ENCODE data around the gene ASTL. TPM values are rescaled to one million over a fixed set of nuclear protein-coding genes. Genes with fewer than 3 reads are reported as not detected.

The ASTL gene
- total and polyA plus RNA-seq, 2 donors (not counting 3 experiments of a cell fraction or from before 2014, with no cell fraction given) = not detected

DNA sequence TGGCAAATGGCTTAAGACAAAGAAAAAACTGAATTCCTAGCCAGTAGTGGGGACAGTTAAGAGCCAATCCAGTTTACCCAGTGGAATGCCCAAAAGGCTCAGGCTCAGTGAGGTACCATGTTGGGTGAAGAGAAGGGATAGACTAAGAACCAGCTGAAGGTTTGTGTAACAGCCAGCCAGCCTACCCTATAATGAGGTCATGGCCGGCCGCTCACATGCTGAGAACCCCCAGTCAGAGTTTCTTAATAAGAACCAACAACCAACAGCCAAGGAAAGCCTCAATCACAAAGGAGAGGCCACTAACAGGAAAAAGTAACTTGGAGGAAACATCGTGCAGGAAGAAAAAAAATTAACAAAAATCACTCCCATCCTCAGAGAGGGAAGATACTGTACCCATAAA is 32.3 kb upstream of the ASTL start:
- Histone ChIP-seq H3K9me1 (replicated peaks; ENCODE audit: control insufficient read depth, extremely low read depth, insufficient read depth, low read length) (no peaks in the 10 kb centered on the region), H2AFZ (ENCODE audit: low read depth, low read length) (no peak overlapping the region), H3K27me3 (ENCODE audit: control insufficient read depth in 2 of 2, insufficient read depth in 2 of 2, low read length in 2 of 2) (peaks cover 2 to 4% of the 10 kb centered on the region in 2 experiments), H3K4me1 (ENCODE audit: control insufficient read depth, extremely low read depth, insufficient read depth, low read length) (no peaks in the 10 kb centered on the region), H3K79me2 (ENCODE audit: control insufficient read depth, insufficient read depth, low read length) (no peaks in the 10 kb centered on the region), H3K9ac (replicated peaks; ENCODE audit: extremely low read depth, insufficient read depth, low read length) (no peak overlapping the region), H4K20me1 (replicated peaks; ENCODE audit: control insufficient read depth, extremely low read depth, insufficient read depth, low read length) (no peaks in the 10 kb centered on the region), H3K27ac (ENCODE audit: insufficient read depth, low read depth, low read length) (no peak overlapping the region), H3K36me3 (ENCODE audit: control insufficient read depth in 2 of 2, extremely low read depth in 1 of 2, insufficient read depth in 2 of 2, low read length in 2 of 2) (no peaks in the 10 kb centered on the region), H3K4me2 (ENCODE audit: insufficient read depth, low read length) (no peak overlapping the region), H3K9me3 (replicated peaks; ENCODE audit: control insufficient read depth, insufficient read depth, low read length) (no peaks in the 10 kb centered on the region), H3K4me3 (replicated peaks in 1 of 3; ENCODE audit: insufficient read depth in 1 of 3, low read depth in 1 of 3, low read length in 3 of 3) (no peak overlapping the region)
- TF ChIP-seq EZH2 (IDR thresholded peaks at IDR 0.05; ENCODE audit: borderline replicate concordance, low read depth, low read length, severe bottlenecking) (no peak), CTCF (IDR thresholded peaks at IDR 0.05; ENCODE audit: extremely low read depth in 1 of 2, insufficient read depth in 1 of 2, low read depth in 1 of 2, low read length in 2 of 2) (no peak), JUN (IDR thresholded peaks at IDR 0.05; ENCODE audit: borderline replicate concordance, insufficient read depth, insufficient read length, low read depth) (no peak), POLR2A (IDR thresholded peaks at IDR 0.05; ENCODE audit: low read depth, low read length) (no peak), MYC (IDR thresholded peaks at IDR 0.05; ENCODE audit: low read depth, low read length) (no peak), MAX (IDR thresholded peaks at IDR 0.05; ENCODE audit: insufficient read depth, insufficient read length) (no peak), POLR2AphosphoS5 (IDR thresholded peaks at IDR 0.05; ENCODE audit: insufficient read depth, low read depth, low read length) (no peak)
- dilution Hi-C loops (cut with MboI; ENCODE audit: extremely low pct_ligation_motif_present, low sequenced_read_pairs) (no loop called here), intact Hi-C loops (cut with micrococcal nuclease) (no loop called here)
- ChIA-PET POLR2A (no interaction called here), CTCF (no interaction called here)
- DNase-seq (ENCODE audit: low read depth, low spot score) = no peak
- no TSS peak for BruUV-seq (replicated peaks)
- FAIRE-seq = no peak

Measured in endothelial cell of umbilical vein (primary cell).